Right lobe of liver (tissue), 6 donors: ENCODE measurements around the gene ARID5B. TPM values are rescaled to one million over a fixed set of nuclear protein-coding genes. Genes with fewer than 3 reads are reported as not detected.

Source experiments
- ATAC-seq, 4 donors: fragments of 200-7000 bp; cut with Tn5 transposase; one replicate each; pipeline ENCODE4 v1.9.1; 2020; ENCODE audit warnings: mild to moderate bottlenecking in 4 of 4, moderate library complexity in 4 of 4
- DNase-seq, 3 donors: peaks; one replicate each; pipeline ENCODE4 v3.0.0-alpha.2; 2020
- H3K27ac ChIP-seq, 3 donors: fragments of 200-600 bp; one replicate each; pipeline ENCODE4 v1.8.0; 2022
- H3K27me3 ChIP-seq, 2 donors: fragments of 200-600 bp; one replicate each; pipeline ENCODE4 v1.8.0; 2022
- H3K36me3 ChIP-seq, 4 donors: fragments of 200-600 bp; sonication (generic) in 1 of 4; one replicate each; pipeline versions ENCODE4 v1.5.1 to v1.8.0; 2017 to 2022; ENCODE audit warnings: control low read depth in 1 of 4
- H3K4me1 ChIP-seq, 4 donors: fragments of 200-600 bp; sonication (generic) in 1 of 4; one replicate each; pipeline versions ENCODE4 v1.5.1 to v1.8.0; 2017 to 2022; ENCODE audit warnings: control low read depth in 1 of 4
- H3K4me3 ChIP-seq, 3 donors: fragments of 200-600 bp; one replicate each; pipeline ENCODE4 v1.8.0; 2022
- H3K9me3 ChIP-seq, 4 donors: fragments of 200-600 bp; sonication (generic) in 1 of 4; one replicate each; pipeline versions ENCODE4 v1.5.1 to v1.8.0; 2017 to 2022; ENCODE audit warnings: control low read depth in 1 of 4
- POLR2A ChIP-seq: fragments of 450-650 bp; IDR thresholded peaks from one replicate; pipeline ENCODE4 v1.6.1; 2017; ENCODE audit warnings: antibody characterized with exemption, mild to moderate bottlenecking
- WGBS: methylation state at CpG from one replicate; pipeline ENCODE4 v1.1.6; 2018; ENCODE audit warnings: low coverage, low lambda C conversion rate; ENCODE audit not compliant: insufficient coverage; ENCODE audit errors: missing lambda C conversion rate; 5-methylcytosine and 5-hydroxymethylcytosine counted together
- intact Hi-C, 2 donors: fragments of 100-400 bp; cut with DNase I; formaldehyde crosslinking; loops; one replicate each; pipeline versions ENCODE4 v1.11.2 to v1.14.1; 2022
- total RNA-seq, 6 experiments: library from RNA; depleted of rRNA in 2 of 6; stranded (reverse); fragments of >200 nt in 2 of 6; fragmentation: NEBNext Ultra II Directional in 3 of 6; extraction: Animal tissue kit (Norgen Biotek cat#: 25700) in 3 of 6; gene quantifications; one replicate each; pipeline versions ENCODE4 v1.1.0 to v1.2.4, GENCODE V29; 2016 to 2023
- TF ChIP-seq, protein P1 (sequence below), 4 donors: fragments of 200-600 bp in 3 of 4; fragments of 450-650 bp in 1 of 4; IDR thresholded peaks; one replicate each; pipeline versions ENCODE4 v1.5.1 to v1.8.0; 2016 to 2022; ENCODE audit warnings: antibody characterized with exemption in 4 of 4, mild to moderate bottlenecking in 2 of 4
- donor health status: DM: no; HTN: yes; CAD: no.
- donor health status: DM: no; HTN: no; CAD: no.
- donor health status: DM: no; HTN: no; CAD: no.
- donor health status: DM: no; HTN: yes; CAD: no.
- donor health status: DM: no; HTN: yes; CAD: no.

Gene ARID5B
- total RNA-seq, 6 experiments from 2014 or later, result 2.7 to 10.5 (median 5.3) TPM

DNA sequence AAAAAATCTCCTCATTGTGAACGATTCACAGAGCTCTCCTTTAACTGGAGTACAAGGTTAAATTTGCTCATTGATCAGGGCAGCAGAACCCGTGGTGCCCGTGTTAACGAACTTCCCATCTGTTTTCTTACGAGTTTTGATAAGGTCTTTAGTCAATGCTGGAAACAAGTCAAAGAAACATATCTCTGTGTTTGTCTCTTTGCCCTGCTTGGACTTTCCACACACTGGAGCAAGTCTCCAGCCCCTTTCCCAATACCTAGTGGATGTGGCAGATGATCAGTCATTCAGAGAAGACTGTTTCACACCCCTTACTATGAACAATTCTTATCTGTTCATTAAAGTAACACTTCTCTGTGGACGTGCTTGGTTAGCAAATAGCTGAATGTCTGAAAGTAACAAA, 121.3 kb downstream of the ARID5B start:
- DNase-seq, result peak in 2 of 3 donors; percentile 28 to 54
- TF ChIP-seq, protein P1, sequence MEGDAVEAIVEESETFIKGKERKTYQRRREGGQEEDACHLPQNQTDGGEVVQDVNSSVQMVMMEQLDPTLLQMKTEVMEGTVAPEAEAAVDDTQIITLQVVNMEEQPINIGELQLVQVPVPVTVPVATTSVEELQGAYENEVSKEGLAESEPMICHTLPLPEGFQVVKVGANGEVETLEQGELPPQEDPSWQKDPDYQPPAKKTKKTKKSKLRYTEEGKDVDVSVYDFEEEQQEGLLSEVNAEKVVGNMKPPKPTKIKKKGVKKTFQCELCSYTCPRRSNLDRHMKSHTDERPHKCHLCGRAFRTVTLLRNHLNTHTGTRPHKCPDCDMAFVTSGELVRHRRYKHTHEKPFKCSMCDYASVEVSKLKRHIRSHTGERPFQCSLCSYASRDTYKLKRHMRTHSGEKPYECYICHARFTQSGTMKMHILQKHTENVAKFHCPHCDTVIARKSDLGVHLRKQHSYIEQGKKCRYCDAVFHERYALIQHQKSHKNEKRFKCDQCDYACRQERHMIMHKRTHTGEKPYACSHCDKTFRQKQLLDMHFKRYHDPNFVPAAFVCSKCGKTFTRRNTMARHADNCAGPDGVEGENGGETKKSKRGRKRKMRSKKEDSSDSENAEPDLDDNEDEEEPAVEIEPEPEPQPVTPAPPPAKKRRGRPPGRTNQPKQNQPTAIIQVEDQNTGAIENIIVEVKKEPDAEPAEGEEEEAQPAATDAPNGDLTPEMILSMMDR (IDR thresholded peaks at IDR 0.05), result no peak
- TF ChIP-seq POLR2A, result no peak
- H3K9me3 ChIP-seq, result no peaks in the 10 kb centered on the region
- H3K36me3 ChIP-seq, result no peaks in the 10 kb centered on the region
- peaks cover 0 to 27% (median 7%) of the 10 kb centered on the region in 4 donors for H3K4me1 ChIP-seq
- peak overlapping the region; percentile 66 to 81 (median 76) for H3K27ac ChIP-seq
- WGBS, result 15% methylated on average over 6 of the region's 6 CpGs
- intact Hi-C loops, result no loop called here
- peak overlapping the region in 2 of 3 donors; percentile 20 for H3K4me3 ChIP-seq
- ATAC-seq, result peak; percentile 63 to 75 (median 67)
- H3K27me3 ChIP-seq, result no peaks in the 10 kb centered on the region

DNA sequence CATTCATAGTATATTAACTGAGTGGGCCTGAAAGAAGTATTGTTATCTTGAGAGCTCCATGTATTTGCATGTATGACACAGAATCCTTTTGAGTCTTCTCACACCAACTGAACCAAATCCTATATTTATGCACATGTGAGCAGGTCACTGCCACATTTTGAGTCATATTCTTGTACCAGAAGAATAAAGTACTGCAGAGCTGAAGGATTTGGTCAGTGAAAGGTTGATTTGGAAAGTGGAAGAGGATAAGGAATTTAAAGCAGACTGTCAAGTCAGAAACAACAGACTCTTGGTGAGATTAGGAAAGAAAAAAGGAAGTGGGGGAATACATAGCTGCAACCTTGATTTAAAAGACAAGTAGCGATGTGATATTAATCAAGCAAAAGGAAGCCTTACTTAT, 121.8 kb downstream of the ARID5B start:
- Histone ChIP-seq H3K36me3 (no peaks in the 10 kb centered on the region), H3K27ac (peak overlapping the region; percentile 24 to 81 (median 76)), H3K4me3 (no peak overlapping the region), H3K9me3 (no peaks in the 10 kb centered on the region), H3K4me1 (peaks cover 0 to 26% (median 6%) of the 10 kb centered on the region in 4 donors), H3K27me3 (no peaks in the 10 kb centered on the region)
- intact Hi-C loops, result no loop called here
- WGBS, result 83% methylated on average over 1 of the region's 1 CpG
- no peak for DNase-seq
- TF ChIP-seq, protein P1 (IDR thresholded peaks at IDR 0.05), result no peak
- TF ChIP-seq POLR2A, result no peak
- ATAC-seq, result no peak

GRCh38 chr10:62024026-62024701, 122.7 kb downstream of the ARID5B start:
- no peak for ATAC-seq
- Histone ChIP-seq H3K27me3 (no peaks in the 10 kb centered on the region), H3K27ac (no peak overlapping the region), H3K4me3 (no peak overlapping the region), H3K4me1 (peaks cover 0 to 21% (median 3%) of the 10 kb centered on the region in 4 donors), H3K36me3 (no peaks in the 10 kb centered on the region), H3K9me3 (no peaks in the 10 kb centered on the region)
- intact Hi-C loops, result no loop called here
- DNase-seq, result no peak
- 56% methylated on average over 4 of the region's 4 CpGs for WGBS
- TF ChIP-seq POLR2A, result no peak
- TF ChIP-seq, protein P1 (IDR thresholded peaks at IDR 0.05), result no peak

- Histone ChIP-seq H3K36me3 (no peaks in the 10 kb centered on the region), H3K9me3 (no peaks in the 10 kb centered on the region), H3K27me3 (no peaks in the 10 kb centered on the region), H3K4me3 (no peak overlapping the region), H3K27ac (no peak overlapping the region), H3K4me1 (peaks cover 0 to 17% (median 3%) of the 10 kb centered on the region in 4 donors)
- intact Hi-C loops, result no loop called here
- 94% methylated on average over 4 of the region's 4 CpGs for WGBS
- ATAC-seq (no peak), DNase-seq (no peak)
- TF ChIP-seq POLR2A, result no peak
- TF ChIP-seq, protein P1 (IDR thresholded peaks at IDR 0.05), result no peak
These were observed 123.8 kb downstream of the ARID5B start for GRCh38 chr10:62025134-62025794.
